Left ventricle myocardium inferior (tissue), 1 donor: ENCODE results near the gene COPZ1. TPM values are rescaled to one million over a fixed set of nuclear protein-coding genes. Genes with fewer than 3 reads are reported as not detected.

Experiments
- DNase-seq: peaks from one replicate; pipeline ENCODE4 v3.0.0-alpha.2; 2020
- H3K27ac ChIP-seq: fragments of 200-600 bp; replicated peaks from 2 replicates; pipeline ENCODE4 v1.8.0; 2021
- H3K27me3 ChIP-seq: fragments of 200-600 bp; 2 replicates; pipeline ENCODE4 v1.8.0; 2021; ENCODE audit warnings: low read depth
- H3K36me3 ChIP-seq: fragments of 200-600 bp; 2 replicates; pipeline ENCODE4 v1.8.0; 2021
- H3K4me1 ChIP-seq: fragments of 200-600 bp; 2 replicates; pipeline ENCODE4 v1.8.0; 2021
- H3K4me3 ChIP-seq: fragments of 200-600 bp; 2 replicates; pipeline ENCODE4 v1.8.0; 2021; ENCODE audit warnings: mild to moderate bottlenecking, moderate library complexity
- H3K9me3 ChIP-seq: fragments of 200-600 bp; replicated peaks from 2 replicates; pipeline ENCODE4 v1.8.0; 2021
- intact Hi-C: fragments of 100-400 bp; cut with micrococcal nuclease; formaldehyde crosslinking; loops from one replicate; pipeline ENCODE4 v1.11.0; 2022
- total RNA-seq: library from RNA; stranded (reverse); fragmentation: NEBNext Ultra II Directional; extraction: Animal tissue kit (Norgen Biotek cat#: 25700); gene quantifications from one replicate; pipeline ENCODE4 v1.2.1, GENCODE V29; 2021
- TF ChIP-seq, protein P1 (sequence below): fragments of 200-600 bp; IDR thresholded peaks from 2 replicates; pipeline ENCODE4 v1.8.0; 2021; ENCODE audit warnings: antibody characterized with exemption, mild to moderate bottlenecking, borderline replicate concordance
- donor health status: DM: no; HTN: yes; CAD: no; lungs with severe emphysema.

The COPZ1 gene
- total RNA-seq, 1 donor from 2014 or later, result 110 TPM

DNA sequence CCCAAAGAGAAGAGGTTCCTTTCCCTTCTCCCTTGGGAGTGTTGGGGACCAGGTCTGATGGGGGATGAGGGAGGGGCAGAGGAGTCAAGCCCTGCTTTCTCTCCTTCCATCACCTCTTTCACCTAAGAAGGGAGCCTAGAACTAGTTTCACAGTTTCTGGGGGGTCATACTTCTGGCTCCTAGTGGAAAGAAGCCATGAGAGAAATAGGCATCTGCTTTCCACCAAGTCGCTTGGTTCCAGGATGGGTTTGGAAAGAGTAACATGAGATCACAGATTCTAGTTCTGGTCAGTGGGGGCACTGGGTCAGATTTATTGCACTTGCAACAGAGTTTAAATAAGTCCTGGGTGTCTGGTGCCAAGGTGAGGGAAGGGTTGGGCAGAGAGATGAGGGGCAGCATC, 70.1 kb downstream of the COPZ1 start:
- TF ChIP-seq, protein P1, sequence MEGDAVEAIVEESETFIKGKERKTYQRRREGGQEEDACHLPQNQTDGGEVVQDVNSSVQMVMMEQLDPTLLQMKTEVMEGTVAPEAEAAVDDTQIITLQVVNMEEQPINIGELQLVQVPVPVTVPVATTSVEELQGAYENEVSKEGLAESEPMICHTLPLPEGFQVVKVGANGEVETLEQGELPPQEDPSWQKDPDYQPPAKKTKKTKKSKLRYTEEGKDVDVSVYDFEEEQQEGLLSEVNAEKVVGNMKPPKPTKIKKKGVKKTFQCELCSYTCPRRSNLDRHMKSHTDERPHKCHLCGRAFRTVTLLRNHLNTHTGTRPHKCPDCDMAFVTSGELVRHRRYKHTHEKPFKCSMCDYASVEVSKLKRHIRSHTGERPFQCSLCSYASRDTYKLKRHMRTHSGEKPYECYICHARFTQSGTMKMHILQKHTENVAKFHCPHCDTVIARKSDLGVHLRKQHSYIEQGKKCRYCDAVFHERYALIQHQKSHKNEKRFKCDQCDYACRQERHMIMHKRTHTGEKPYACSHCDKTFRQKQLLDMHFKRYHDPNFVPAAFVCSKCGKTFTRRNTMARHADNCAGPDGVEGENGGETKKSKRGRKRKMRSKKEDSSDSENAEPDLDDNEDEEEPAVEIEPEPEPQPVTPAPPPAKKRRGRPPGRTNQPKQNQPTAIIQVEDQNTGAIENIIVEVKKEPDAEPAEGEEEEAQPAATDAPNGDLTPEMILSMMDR, result no peak
- Histone ChIP-seq H3K4me3 (no peak overlapping the region), H3K4me1 (peaks cover 27% of the 10 kb centered on the region), H3K36me3 (peaks cover 59% of the 10 kb centered on the region), H3K27ac (no peak overlapping the region), H3K9me3 (no peaks in the 10 kb centered on the region), H3K27me3 (no peaks in the 10 kb centered on the region)
- no peak for DNase-seq
- intact Hi-C loops, result no loop called here

DNA sequence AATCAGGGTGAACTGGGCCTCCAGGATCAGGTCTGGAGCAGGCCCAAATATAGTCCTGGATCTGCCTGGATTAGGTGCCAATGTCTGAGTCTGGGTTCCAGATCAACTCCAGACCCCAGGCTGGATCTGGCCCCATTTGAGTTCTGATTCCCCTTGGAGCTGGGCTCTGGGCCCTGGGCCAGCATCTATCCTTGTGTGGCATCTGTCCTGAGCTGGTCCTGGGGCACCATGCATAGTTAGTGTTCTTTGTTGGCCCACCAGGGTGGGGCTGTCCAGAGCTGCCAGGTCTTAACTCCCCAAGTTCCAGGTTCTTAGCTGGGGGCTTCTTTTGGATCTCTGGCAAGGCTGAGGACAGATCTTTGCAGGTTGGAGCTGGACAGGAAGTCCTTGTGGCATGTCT, 70.6 kb downstream of the COPZ1 start:
- no peaks in the 10 kb centered on the region for H3K27me3 ChIP-seq
- no peak for DNase-seq
- no peak overlapping the region for H3K4me3 ChIP-seq
- intact Hi-C loops, result no loop called here
- peaks cover 64% of the 10 kb centered on the region for H3K36me3 ChIP-seq
- peaks cover 27% of the 10 kb centered on the region for H3K4me1 ChIP-seq
- TF ChIP-seq, protein P1, result no peak
- H3K9me3 ChIP-seq, result no peaks in the 10 kb centered on the region
- H3K27ac ChIP-seq, result no peak overlapping the region

DNA sequence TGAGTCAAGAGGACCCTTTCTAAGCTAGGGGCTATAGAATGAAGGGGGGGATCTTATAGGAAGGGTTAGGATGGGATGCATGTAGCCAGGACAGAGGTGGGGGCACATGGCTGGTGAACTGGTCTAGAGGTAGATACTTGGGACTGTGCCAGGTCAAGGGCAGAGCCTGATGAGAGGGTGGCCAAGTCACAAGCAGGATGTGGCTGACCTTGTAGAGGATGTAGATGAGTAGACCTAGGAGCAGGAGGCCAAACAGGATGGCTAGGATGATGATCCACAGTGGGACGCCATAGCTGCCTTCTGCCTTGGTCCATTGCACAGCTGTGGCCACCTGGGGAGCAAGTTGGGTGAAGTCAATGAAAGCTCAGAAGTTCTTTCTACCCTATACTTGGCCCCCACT, 72.2 kb downstream of the COPZ1 start:
- Histone ChIP-seq H3K9me3 (no peaks in the 10 kb centered on the region), H3K4me1 (peaks cover 16% of the 10 kb centered on the region), H3K27ac (no peak overlapping the region), H3K4me3 (no peak overlapping the region), H3K27me3 (no peaks in the 10 kb centered on the region), H3K36me3 (peaks cover 81% of the 10 kb centered on the region)
- intact Hi-C loops, result no loop called here
- no peak for DNase-seq
- TF ChIP-seq, protein P1, result no peak

DNA sequence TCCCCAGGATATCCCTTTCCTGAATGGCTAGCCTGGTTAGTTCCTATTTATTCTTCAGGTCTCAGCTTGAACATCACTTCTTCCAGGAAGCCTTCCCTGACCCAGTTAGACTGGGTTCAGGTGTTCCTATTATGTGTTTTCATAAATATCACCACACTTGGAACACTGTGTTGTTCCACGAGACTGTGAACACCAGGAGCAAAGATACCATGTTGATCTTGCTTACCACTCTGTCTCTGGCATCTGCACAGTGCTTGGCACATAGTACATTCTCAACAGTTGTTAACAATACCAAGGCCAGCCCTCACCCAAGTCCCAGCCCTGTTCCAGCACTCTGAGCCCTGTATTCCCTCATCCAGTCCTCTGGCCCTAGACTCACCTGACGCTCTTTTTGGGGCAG, 73.3 kb downstream of the COPZ1 start:
- H3K27ac ChIP-seq, result no peak overlapping the region

DNA sequence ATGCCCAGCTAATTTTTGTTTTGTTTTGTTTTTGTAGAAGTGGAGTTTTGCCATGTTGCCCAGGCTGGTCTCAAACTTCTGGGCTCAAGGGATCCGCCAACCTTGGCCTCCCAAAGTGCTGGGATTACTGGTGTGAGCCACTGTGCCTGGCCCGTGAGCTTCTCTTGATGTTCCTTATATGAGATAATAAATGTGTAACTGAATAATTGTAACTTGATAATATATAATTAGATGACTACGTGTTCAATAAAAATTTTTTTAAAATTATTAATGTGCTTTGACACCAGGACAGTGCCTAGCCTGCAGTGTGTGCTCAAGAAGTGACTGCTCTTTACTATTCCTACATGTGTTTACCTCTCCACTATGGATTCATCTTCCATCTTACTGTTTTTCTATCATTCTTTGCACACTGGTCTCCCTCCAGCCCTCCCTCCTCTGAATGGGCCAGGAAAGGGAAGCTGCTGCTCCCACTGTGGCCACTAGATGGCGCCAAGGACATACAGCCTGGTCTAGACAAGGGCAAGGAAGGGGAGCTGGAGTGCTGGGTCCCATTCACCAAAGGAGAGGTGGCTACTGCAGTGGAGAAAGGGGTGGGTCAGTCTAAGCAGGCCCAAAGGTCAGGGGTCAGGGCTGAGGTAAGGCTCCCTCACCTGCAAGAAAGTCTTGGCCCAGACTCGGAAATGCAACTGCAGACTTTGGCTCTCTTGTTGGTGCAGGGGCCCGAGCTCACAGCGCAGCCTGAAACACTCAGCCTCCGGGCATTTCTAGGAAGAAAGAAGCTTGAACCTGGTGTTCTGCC, 74.3 kb downstream of the COPZ1 start:
- peak overlapping the region; percentile 39 for H3K27ac ChIP-seq
- intact Hi-C loops, result loop anchor here (2.0 kb wide), 1 partner anchor 42 kb away; no protein-coding TSS in a partner anchor
- no peaks in the 10 kb centered on the region for H3K9me3 ChIP-seq
- H3K36me3 ChIP-seq, result peaks cover 100% of the 10 kb centered on the region
- H3K4me1 ChIP-seq, result peaks cover 17% of the 10 kb centered on the region
- no peaks in the 10 kb centered on the region for H3K27me3 ChIP-seq
- H3K4me3 ChIP-seq, result no peak overlapping the region
- TF ChIP-seq, protein P1, result peak; percentile 100
- DNase-seq, result peak; percentile 87

More for the DNA sequence above, 73.3 kb downstream of the COPZ1 start:
- DNase-seq, result no peak
- TF ChIP-seq, protein P1, result no peak
- Histone ChIP-seq H3K9me3 (no peaks in the 10 kb centered on the region), H3K36me3 (peaks cover 91% of the 10 kb centered on the region), H3K4me1 (peaks cover 16% of the 10 kb centered on the region), H3K27me3 (no peaks in the 10 kb centered on the region), H3K4me3 (no peak overlapping the region)
- intact Hi-C loops, result loop anchor here (2.0 kb wide), 1 partner anchor 43 kb away; no protein-coding TSS in a partner anchor
